ENCODE measurements around the gene SIGLEC14. TPM values are rescaled to one million over a fixed set of nuclear protein-coding genes. Genes with fewer than 3 reads are reported as not detected.

Gene SIGLEC14
- total and polyA plus RNA-seq, 2 donors (not counting 3 experiments of a cell fraction or from before 2014, with no cell fraction given), result 0.10 TPM; not detected in 1

DNA sequence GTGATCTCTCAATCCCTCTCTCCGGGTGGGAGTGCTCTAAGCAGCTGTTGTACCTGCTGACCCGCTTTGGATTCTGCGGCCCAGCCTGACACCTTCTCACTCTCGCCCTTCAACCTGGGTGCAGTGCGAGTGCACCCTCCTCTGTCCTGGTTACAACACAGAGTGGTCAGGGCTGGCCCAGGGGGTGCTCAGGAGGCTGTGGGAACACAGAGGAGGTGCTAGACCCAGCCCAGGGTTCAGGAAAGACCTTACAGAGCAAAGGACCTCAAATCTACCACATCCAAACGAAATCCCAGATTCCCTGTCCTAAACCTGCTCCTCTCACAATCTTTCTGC lies 51.9 kb downstream of the SIGLEC14 start:
- no peaks in the 10 kb centered on the region for H3K9me3 ChIP-seq (replicated peaks; ENCODE audit: control insufficient read depth, insufficient read depth, low read length)
- ChIA-PET POLR2A (no interaction called here), CTCF (interaction anchor here (1.1 to 1.3 kb wide), 2 partner anchors 11 to 62 kb away, joined by 4 to 5 read pairs; no protein-coding TSS in a partner anchor)
- H3K4me2 ChIP-seq (ENCODE audit: insufficient read depth, low read length), result peak overlapping the region; percentile 81
- no peaks in the 10 kb centered on the region for H3K79me2 ChIP-seq (ENCODE audit: control insufficient read depth, insufficient read depth, low read length)
- no peak overlapping the region for H3K27ac ChIP-seq (ENCODE audit: insufficient read depth, low read depth, low read length)
- peaks cover 6% of the 10 kb centered on the region for H3K4me1 ChIP-seq (ENCODE audit: control insufficient read depth, extremely low read depth, insufficient read depth, low read length)
- no peaks in the 10 kb centered on the region for H3K9me1 ChIP-seq (replicated peaks; ENCODE audit: control insufficient read depth, extremely low read depth, insufficient read depth, low read length)
- H3K36me3 ChIP-seq (ENCODE audit: control insufficient read depth in 2 of 2, extremely low read depth in 1 of 2, insufficient read depth in 2 of 2, low read length in 2 of 2), result no peaks in the 10 kb centered on the region
- dilution Hi-C loops (cut with MboI; ENCODE audit: extremely low pct_ligation_motif_present, low sequenced_read_pairs) (no loop called here), intact Hi-C loops (cut with micrococcal nuclease) (loop anchor here (1.0 to 2.0 kb wide), 4 partner anchors 23 to 486 kb away; partner anchors contain the start of genes CTU1 and ZNF175)
- H4K20me1 ChIP-seq (replicated peaks; ENCODE audit: control insufficient read depth, extremely low read depth, insufficient read depth, low read length), result no peaks in the 10 kb centered on the region
- no peaks in the 10 kb centered on the region for H3K27me3 ChIP-seq (ENCODE audit: control insufficient read depth in 2 of 2, insufficient read depth in 2 of 2, low read length in 2 of 2)
- H3K4me3 ChIP-seq (replicated peaks in 1 of 3; ENCODE audit: insufficient read depth in 1 of 3, low read depth in 1 of 3, low read length in 3 of 3), result peak overlapping the region in 2 of 3 experiments; percentile 33 to 51
- peak overlapping the region; percentile 1 for H3K9ac ChIP-seq (replicated peaks; ENCODE audit: extremely low read depth, insufficient read depth, low read length)
- DNase-seq (ENCODE audit: low read depth, low spot score) (no peak), FAIRE-seq (no peak)
- no TSS peak for BruUV-seq (replicated peaks)
- H2AFZ ChIP-seq (ENCODE audit: low read depth, low read length), result peak overlapping the region; percentile 82
- TF ChIP-seq CTCF (IDR thresholded peaks at IDR 0.05; ENCODE audit: extremely low read depth in 1 of 2, insufficient read depth in 1 of 2, low read depth in 1 of 2, low read length in 2 of 2) (no peak), JUN (IDR thresholded peaks at IDR 0.05; ENCODE audit: borderline replicate concordance, insufficient read depth, insufficient read length, low read depth) (no peak), POLR2AphosphoS5 (IDR thresholded peaks at IDR 0.05; ENCODE audit: insufficient read depth, low read depth, low read length) (no peak), MYC (IDR thresholded peaks at IDR 0.05; ENCODE audit: low read depth, low read length) (no peak), GATA2 (IDR thresholded peaks at IDR 0.05; ENCODE audit: insufficient read depth, insufficient read length, low read depth, low read length) (no peak), EZH2 (IDR thresholded peaks at IDR 0.05; ENCODE audit: borderline replicate concordance, low read depth, low read length, severe bottlenecking) (no peak), POLR2A (IDR thresholded peaks at IDR 0.05; ENCODE audit: low read depth, low read length) (no peak), FOS (IDR thresholded peaks at IDR 0.05; ENCODE audit: borderline replicate concordance, insufficient read depth, low read length) (no peak)
- TF ChIP-seq, protein P1, sequence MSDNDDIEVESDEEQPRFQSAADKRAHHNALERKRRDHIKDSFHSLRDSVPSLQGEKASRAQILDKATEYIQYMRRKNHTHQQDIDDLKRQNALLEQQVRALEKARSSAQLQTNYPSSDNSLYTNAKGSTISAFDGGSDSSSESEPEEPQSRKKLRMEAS (IDR thresholded peaks at IDR 0.05; ENCODE audit: insufficient read depth, insufficient read length), result no peak
